CD4-positive, alpha-beta T cell treated with Interleukin-6 at 100 ng/mL for 8 hours (primary cell): Measurements from ENCODE around the gene FBXO28.

Experiments used
- DNase-seq: peaks from one replicate; pipeline ENCODE4 v3.0.0-alpha.2; 2020; ENCODE audit warnings: mixed read lengths, low spot score

FBXO28 gene

GRCh38 chr1:224159541-224159940 lies 45.6 kb downstream of the FBXO28 start:
- no peak for DNase-seq

DNA sequence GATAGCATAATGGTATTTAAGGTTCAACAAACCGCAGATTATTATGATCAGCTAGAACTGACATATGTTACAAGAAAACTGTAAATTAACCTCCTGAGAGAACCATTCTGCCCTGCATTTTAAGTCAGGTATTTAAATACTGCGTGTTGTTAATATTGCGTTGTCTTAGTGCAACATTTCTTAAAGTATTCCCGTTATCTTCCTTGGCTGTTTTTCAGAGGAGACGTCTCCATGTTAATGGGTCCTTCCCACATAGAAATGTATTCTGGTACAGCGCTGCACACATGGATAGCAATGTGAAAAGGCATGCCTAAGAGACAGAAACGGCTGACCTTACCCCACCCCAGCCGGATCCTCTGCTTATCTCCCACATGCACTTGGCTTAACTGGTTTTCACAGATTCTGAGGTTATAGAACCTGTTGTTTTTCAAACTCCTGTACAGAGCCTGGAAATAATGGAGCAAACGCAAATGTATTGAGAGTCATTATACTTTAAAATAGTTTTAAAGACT lies 46.3 kb downstream of the FBXO28 start:
- DNase-seq: no peak

DNA sequence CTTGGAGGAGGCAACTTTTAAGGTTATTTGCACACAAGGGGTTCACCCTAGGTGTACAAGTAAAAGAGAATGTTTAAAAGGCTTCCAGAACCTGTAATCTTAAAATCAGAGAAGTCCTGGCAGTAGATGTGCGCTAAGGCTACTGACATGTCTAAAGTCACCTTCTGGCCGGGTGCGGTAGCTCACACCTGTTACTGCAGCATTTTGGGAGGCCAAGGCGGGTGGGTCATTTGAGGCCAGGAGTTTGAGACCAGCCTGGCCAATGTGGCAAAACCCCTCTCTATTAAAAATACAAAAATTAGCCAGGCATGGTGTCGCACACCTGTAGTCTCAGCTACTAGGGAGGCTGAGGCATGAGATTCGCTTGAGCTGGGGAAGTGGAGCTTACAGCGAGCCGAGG lies 48.9 kb downstream of the FBXO28 start:
- DNase-seq: no peak

DNA sequence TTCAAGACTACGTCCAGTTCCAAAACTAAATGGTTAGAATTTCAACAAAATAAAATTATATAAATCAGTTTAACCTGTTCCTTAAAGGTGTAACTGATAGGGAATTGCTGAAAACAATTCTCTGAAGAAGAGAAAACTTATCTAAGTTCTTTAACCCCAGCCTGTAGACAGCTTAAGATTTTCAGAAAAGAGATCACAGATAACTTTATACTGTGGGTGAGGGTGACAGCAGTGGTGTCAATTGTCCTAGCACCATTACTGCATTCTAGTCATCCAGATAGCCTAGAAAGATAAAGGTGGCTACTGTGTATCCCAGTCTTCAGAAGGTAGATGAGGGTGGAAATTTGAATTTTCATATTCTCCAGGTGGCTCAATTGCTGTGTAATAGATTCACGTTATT lies 49.4 kb downstream of the FBXO28 start:
- DNase-seq: no peak

DNA sequence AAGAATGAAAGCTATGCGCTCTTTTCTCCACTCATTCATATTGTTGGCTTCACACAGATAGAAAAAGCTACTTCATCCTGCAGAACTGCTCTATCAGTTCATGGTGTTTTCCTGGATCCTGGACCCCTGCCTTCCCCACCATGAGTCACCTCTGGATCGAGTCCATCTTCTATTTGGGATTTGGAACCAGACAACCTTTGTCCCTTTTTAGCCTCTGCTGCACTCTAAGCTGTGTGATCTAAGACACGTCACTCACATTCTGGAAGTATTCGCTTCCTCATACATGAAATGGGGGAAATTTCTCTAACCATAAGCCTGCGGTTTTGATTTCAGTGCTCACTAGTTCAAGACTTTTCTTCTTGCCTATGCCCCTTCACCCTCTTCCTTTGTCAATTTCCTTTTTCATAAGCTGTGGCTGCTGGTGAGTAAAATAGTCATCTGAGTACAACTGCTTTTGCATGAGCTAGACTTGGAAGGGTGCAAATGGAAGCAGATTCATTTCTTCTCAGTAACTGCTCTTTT lies 55.0 kb downstream of the FBXO28 start:
- peak; percentile 67 for DNase-seq

- DNase-seq: no peak
These were observed 55.9 kb downstream of the FBXO28 start for GRCh38 chr1:224169718-224170270.

DNA sequence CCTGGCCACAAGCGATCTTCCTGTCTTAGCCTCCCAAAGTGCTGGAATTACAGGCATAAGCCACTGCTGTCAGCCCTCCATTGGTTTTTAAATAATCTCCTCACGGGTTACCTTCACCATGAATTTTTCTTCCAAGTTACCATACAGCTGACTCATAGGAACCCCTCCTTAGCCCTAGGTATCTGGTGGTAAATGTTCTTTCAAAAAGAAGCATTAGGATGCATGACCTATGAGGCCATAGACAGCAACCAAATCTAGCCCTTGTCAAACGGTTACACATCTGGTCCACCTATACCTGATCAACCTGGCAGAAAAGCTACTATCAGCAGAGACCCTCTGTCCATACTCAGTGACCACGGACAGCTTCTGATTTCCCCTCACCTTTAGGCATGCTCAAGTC lies 56.4 kb downstream of the FBXO28 start:
- DNase-seq: no peak

GRCh38 chr1:224170748-224171478 lies 57.0 kb downstream of the FBXO28 start:
- peak; percentile 50 for DNase-seq

DNA sequence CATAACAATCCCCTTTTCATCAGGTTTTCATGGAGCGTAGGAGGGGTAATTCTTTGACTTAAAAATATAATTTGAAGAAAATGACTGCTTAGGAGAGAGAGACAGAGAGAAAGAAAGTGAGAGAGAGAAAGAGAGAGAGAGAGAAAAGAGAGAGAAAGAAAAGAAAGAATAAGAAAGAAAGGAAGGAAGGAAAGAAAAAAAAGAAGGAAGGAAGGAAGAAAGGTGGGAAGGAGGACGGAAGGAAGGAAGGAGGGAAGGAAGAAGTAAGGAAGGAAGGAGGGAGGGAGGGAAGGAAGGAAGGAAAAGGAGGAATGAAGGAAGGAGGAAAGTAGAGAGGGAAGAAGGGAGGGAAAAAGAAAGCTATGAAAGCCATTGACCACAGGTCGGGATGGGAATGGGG lies 58.3 kb downstream of the FBXO28 start:
- DNase-seq: no peak

DNA sequence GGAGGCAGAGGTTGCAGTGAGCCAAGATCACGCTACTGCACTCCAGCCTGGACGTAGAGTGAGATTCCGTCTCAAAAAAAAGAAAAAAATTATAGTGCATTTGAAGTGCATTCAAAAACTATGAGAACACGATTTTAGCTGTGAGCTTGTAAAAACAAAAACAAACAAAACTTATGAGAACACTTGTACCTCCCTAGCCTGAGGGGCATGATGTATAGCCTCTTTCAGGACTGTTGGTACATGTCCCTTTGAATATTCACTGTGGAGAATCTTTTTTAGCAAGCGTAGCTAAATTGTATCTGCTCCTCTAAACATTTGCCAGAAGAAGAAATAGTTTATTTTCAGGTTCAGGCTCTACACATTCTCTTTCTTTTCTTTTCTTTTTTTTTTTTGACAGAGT lies 59.6 kb downstream of the FBXO28 start:
- no peak for DNase-seq

GRCh38 chr1:224175617-224176016 lies 61.7 kb downstream of the FBXO28 start:
- no peak for DNase-seq

- DNase-seq: no peak
These were observed 63.6 kb downstream of the FBXO28 start for GRCh38 chr1:224177356-224177999.

GRCh38 chr1:224178894-224179293 lies 65.0 kb downstream of the FBXO28 start:
- DNase-seq: no peak

DNA sequence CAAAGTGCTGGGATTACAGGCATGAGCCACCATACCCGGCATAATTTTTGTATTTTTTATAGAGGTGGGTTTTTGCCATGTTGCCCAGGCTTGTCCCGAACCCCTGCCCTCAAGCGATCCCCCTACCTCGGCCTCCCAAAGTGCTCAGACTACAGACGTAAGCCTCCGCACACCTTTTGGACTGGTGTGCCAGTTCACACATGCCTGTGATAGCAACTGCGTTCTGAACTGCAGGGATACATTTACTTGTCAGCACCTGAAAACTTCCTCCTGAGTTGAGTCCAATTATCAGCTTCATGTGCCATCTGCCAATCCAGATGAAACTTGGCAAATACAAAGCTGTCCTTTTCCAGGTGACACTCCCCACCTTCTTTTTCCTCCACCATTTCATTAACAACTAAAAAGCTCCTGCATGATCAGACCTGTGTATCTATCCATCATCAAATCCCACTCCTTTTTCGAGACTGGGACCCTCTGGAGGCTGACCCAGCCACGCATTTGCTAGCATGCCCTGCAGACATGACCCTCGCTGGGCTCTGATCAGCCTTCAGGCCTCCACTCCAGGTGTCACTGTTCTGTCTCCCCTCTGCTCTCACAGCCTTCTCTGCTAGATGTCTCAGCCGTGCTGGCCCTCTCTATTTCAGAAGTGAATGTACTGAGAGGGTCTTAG lies 67.0 kb downstream of the FBXO28 start:
- no peak for DNase-seq

GRCh38 chr1:224181453-224181810 lies 67.5 kb downstream of the FBXO28 start:
- no peak for DNase-seq

DNA sequence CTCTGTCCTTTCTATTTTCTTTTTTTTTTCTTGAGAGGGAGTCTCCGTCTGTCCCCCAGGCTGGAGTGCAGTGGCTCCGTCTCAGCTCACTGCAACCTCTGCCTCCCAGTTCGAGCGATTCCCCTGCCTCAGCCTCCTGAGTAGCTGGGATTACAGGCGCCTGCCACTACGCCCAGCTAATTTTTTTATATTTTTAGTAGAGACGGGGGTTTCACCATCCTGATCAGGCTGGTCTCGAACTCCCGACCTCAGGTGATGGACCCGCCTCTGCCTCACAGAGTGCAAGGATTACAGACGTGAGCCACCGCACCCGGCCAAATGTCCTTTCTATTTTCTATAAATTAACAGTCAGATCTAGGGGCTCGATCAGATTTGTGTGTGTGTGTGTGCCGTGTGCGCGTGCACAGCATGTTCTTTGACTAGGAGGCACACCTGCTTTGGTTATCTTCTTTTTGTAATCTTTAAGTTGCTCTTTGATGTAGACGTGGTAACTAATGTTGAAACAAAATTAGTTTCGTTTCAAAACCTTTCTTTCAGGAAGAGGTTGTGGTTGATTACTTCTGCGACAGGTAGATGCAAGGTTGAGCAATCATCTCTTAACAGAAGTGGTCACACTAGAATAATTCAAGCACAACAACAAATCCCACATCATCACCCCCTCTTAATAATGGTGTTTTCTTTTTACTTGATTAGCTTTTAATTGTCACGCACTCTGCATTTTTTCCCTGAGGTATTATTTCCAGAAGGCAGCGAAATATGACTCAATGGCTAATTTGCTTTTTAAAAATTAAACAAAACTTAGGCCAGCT lies 68.3 kb downstream of the FBXO28 start:
- DNase-seq: peak; percentile 71

DNA sequence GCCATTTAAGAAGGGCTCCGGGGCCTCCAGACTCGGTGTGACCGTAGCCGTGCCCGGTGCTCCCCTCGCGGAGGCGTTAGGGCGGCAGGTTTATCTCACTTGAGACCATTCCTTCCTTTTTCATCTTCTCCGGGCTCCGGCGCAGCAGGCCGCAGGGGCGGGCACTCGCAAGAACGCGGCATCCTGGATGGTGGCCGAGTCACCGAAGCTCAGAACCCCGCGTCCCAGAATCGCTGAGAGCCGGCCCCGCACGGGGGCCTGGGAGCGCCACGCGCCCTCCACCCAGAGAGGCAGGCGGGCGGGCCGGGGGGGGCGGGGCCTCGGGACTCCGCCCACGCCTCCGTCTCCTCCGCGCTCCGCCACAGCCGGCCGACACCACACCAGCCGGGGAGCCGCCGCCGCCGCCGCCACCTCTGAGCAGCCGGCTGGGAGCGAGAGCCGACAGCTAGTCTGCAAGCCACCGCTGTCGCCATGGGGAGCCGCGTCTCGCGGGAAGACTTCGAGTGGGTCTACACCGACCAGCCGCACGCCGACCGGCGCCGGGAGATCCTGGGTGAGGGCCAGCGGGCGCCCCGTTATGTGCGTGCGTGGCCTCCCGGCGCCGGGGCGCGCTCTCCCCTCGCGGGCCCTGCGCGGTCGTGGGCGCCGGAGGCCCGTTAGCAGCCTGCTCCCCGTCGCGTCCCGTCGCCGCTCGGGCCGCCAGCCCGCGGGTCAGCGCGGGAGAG lies 69.1 kb downstream of the FBXO28 start, which contains the start of gene DEGS1:
Gene DEGS1, plus strand, starts transcription at position 375 of the 725 bp plus-strand sequence. Its CDS starts 97 bp downstream, at position 472.
- DNase-seq: peak; percentile 83

DNA sequence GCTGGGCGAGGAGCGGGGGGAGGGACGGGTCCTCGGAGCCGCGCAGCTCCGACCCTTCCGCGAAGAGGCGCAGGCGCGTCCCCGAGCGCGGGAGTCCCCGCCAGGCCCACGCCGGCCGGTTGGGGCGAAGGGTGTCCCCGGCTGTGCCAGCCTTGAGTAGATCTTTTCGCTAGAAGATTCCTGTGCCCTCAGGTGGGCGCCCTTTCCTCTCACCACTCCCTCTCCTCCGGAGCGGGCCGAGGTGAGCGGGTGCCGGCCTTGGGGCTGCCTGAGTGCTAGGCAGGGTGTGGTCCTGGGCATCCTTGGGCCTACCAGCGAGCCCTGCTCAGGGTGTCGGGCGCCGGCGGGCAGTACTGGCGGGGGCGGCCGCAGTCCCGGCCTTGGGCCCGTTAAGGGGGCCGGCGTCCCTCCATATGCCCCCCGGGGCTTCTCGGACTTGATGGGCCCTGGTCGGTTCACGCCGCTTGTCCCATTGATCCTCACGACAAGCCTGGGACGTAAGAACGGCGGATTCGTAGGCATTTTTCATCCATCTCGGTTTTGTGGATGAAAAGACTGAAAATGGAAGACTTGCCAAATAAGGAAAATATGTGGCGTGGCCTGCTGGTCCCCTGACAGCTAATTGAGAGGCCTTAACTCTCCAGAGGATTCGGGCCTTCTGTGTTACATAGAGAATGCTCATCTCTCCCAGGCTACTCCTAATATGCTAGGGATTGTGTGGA lies 69.8 kb downstream of the FBXO28 start:
- DNase-seq: peak; percentile 42

- no peak for DNase-seq
These were observed 71.3 kb downstream of the FBXO28 start for GRCh38 chr1:224185208-224185607.

GRCh38 chr1:224188286-224188685 lies 74.4 kb downstream of the FBXO28 start:
- DNase-seq: no peak
